HG03565 (cell line): ENCODE data around the gene HOXC9.
"Not testable (repeated sequence)": the region's sequence is repeated elsewhere in the genome, so short reads cannot be mapped to it uniquely, and the experiment has no call there.

Experiments used
- ATAC-seq: cut with Tn5 transposase; IDR thresholded peaks from one replicate; pipeline ENCODE4 v1.9.1; 2021; ENCODE audit warnings: mild to moderate bottlenecking, moderate library complexity; ENCODE audit not compliant: unreplicated experiment

Gene HOXC9

DNA sequence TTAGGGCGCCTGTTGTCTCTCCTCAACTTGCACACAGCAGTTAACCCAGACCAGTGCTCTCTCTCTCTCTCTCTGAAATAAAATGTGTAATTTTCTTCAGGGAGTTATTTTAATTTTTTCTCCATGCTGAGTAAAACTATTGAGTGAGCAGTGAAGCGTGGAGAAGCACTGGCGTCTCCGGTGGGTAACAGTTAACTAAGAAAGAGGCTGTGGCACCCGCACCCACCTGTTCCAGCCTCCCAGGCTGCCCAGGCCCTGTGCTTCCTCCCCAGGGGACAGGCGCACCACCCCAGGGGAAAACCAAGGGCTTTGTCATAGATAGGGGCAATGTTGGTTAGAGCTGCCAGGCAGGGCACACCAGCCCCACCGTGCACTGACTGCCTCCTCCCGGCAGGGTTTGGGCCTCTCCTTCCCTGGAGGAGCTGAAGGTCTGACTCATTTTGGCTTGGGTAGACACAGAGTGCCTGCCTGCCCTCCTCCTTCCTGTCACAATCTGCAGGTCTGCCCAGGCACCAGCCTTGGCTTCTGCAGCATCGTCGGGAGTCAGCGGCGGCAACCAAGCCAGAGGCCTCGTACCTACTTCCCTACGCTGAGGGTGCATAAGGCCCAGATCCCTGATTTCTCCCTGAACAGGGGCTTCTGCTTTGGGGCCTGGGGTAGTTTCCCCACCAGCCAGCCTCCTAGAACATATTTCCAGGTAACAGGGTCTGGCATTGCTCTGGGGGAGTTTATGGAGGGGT, 36.8 kb downstream of the HOXC9 start:
- ATAC-seq, result no peak

DNA sequence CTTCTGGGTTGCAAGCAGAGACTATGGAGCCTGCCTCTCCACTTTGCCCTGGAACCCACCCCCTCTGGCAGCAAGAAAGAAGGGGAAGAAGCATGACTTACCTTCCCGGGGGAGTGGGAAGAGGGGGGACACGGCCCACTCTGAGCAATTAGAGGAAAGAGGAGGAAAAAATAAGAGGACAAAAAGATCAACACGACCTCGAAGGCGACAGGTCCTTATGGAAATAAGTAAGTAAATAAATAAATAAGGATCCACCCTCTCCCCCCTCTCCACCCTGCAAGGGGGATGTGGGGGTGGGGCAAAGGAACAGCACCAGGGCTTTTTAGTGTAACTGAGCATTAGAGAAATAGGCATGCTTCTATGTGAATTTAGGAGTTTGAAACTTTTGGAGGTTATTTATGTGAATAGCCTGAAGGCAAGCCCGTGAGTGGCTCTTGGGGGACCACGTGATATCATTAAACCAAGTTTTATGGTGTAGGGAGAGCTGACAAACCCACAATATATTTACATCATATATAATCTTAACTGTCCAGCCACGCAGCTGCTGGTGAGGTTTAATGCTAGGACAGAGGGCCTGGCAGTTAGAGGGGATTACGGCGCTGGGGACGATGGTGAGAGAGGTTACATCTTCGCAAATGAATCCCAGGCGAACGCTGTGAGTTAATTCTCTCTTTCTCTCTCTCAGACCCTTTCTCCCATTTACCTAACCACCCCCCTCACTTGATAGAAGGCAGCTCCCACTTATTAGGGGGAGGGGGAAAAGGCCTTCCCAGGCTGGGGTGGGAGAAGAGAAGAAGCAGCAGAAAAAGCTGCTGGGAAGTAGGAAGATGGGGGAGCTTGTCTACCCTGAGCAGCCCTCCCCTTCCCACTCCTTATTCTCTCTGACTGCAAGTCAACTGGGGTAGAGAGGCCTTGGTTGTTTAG, 37.7 kb downstream of the HOXC9 start:
- no peak for ATAC-seq

DNA sequence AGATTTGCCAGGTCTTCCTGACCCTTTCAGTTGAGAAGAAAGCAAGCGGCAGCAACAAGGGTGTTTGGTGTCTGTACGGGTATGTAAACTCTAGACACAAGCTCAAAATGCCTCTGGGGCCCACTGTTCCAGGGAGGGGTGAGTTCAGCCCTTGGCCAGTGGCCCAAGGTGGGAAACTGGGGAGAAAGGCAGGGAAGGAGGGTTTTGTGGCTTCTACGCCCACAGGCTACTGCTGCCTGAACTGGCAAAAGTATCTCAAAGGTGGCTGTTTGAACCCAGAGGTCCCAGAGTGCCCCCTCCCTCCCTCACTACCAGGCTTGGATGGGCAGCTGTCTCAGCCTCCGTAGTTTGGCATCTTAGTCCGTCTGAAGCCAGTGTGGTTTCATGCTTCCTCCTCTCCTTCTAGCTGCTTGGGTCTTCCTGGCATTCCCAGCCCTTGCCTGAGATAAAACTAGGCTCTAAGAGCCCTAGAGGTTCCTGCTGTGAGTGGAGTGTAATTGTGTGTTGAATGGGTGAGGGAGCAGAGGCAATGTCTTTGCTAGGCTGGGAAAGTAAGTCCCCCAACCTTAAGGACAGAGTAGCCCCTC, 38.4 kb downstream of the HOXC9 start:
- ATAC-seq, result no peak

DNA sequence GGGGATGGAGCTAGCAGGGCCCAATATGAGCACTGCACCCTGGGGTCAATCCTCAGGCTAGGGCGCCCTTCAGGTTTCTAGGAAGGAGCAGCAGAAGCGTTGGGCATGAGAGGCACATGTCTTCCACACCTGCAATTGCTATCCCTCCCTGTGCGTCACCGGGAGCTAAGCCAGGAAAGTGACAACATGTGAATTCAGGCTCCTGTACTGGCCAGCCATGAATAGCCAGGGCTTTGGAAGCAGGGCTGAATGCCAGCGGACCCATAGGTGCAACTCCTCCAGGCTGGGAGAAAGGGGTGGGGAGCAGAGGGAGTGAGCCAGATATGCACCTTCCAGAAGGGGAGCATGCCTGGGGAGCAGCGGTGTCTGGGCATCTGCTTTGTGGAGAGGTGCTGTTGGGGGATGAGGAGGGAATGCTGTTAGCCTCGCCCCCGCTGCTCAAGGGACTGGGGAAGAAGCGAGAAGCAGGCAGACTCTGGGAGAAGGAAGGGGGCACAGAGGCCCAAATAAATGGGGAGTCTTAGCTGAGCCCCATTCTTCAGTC, 39.0 kb downstream of the HOXC9 start:
- ATAC-seq, result no peak

DNA sequence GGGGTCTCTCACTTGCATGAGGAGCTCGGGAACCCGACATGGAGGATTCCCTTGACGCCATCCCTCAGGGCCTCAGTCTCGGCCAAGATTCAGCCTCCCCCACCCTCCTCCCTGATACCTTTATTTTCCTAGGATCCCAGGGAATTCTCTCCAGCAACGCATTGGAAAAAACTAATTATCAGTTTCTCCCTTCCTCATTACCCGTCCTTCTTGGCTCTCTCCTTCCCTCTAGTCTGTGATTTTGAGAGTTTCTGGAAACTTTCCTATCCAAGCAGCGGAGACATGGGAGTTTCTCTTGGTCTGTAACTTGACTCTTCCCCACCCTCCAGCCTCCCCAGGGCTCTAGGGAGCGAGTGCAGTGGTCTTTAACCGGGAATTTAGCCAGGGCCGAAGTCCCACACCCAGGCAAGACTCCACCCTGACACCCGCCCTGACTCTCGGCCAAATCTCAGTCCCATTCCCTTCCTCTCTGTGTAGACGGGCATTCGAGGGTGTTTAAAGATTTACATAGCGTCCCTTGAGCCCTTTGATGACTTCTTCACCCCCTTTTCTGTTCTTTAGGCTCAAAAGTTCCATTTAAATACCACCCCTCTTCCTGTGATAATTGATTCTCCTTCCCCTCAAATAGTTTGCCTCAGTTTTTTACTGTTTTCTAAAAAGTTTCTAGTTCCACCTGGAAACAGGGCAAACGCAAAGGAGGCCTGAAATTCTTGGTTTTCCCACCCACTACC, 39.6 kb downstream of the HOXC9 start:
- no peak for ATAC-seq

DNA sequence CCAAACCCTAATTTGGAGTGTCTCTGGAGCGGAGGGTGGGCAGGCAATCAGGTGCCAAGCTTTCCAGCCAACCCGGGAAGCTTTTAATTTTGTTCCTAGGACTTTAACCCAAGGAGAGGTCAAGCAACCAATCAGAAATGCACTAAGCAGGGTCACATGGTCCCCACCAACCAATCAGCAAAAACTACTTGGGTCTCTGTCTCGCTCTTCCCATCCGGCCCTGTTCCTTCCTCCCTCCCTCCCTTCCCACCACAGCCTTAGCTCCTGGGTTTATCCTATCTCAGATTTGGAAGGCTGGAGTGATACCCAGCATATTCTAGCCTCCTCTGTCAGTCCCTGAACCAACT, 40.2 kb downstream of the HOXC9 start:
- ATAC-seq, result no peak

DNA sequence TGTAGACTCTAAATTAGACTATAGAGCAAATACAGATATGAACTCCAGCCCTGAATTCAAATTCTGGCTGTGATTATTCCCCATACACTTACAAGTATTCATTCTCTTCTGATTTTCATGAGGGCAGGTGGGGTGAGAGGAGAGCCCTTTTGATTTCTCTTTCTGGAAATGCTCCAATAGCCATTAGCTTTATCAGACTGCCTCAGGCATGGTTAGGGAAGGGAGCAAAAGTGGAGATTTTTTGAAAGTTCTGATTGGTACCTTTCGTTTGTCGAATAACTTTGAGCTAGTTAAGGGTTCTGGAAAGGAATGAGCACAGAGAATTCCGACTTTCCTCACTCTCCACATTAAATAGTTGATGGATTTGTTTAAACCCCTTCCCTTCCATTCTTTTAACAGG, 40.7 kb downstream of the HOXC9 start:
- ATAC-seq, result no peak

DNA sequence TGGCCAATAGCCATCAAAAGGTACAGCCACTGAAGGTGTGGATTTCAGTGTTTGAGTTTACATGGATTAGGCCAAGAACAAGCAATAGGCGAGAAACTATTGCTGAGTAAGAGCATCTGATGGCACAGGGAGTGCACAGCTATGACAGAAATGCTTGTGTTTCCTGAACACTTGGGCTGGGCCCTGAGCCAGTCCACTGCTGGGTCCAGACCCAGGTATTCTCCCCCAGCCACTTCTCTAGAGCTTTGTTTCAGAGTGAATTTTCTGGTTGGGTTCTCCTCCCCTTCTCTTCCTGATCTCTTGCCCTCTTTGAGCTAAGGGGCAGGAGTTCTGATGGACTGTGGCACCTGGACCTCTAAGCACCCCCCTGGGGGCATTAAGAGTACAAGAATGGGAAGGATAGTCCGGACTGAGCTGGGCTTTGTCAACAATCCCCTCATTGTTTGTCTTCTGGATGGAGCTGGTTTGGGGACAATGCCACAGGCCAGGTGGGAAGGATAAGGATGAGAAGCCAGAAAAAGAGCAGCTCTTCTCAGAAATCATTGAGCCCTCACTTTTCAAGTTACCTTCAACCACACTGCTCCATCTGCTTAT, 41.2 kb downstream of the HOXC9 start:
- no peak for ATAC-seq

DNA sequence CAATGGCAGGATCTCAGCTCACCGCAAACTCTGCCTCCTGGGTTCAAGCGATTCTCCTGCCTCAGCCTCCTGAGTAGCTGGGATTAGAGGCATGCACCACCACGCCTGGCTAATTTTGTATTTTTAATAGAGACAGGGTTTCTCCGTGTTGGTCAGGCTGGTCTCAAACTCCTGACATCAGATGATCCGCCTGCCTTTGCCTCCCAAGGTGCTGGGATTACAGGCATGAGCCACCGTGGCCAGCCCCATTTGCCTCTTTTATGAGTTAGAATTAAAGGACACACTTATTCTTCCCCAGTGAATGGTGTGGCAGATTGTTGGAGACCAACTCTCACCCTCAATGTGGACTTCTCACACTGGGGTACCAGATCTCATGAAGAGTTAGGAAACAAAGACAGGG, 42.1 kb downstream of the HOXC9 start:
- not testable (repeated sequence) for ATAC-seq

DNA sequence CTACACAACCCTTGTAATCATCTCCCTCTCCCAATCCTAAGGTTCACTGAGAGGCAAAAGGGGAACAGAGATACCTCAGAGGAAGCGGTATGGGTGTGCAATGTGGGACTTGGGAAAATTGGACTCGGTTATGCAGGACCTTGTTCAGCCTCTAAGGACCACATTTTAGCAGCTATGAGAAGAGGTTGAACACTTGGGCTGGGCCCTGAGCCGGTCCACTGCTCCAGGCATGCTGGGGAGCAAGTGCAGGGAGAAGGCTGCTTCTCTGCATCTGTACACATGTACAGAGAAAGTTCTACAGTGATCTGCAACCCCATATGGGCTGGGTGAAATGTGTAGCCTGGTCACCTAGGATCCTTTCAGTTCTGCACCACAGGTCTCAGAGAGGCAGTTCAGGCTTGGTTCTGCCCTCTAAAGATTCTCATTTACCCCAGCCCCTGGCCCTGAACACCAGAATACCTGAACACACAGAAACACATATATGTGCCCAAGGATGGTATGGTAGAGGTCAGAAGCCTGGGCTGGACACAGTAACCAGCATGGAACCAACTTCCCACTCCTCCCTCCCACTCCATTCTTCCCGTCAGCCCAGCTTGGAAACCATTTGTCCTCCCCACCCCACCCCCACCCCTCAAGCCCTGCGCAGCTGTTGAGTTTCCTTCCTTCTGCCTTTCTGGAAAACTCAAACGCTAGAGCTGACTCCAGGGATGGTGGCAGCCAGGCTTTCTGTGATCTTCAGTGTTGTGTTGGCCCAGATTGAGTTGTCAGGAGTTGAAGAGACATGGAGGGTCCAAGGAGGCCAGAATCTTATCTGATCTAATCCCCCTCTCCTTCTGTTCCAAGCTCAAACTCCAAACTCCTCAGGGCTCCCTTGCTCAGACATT, 43.3 kb downstream of the HOXC9 start:
- no peak for ATAC-seq

DNA sequence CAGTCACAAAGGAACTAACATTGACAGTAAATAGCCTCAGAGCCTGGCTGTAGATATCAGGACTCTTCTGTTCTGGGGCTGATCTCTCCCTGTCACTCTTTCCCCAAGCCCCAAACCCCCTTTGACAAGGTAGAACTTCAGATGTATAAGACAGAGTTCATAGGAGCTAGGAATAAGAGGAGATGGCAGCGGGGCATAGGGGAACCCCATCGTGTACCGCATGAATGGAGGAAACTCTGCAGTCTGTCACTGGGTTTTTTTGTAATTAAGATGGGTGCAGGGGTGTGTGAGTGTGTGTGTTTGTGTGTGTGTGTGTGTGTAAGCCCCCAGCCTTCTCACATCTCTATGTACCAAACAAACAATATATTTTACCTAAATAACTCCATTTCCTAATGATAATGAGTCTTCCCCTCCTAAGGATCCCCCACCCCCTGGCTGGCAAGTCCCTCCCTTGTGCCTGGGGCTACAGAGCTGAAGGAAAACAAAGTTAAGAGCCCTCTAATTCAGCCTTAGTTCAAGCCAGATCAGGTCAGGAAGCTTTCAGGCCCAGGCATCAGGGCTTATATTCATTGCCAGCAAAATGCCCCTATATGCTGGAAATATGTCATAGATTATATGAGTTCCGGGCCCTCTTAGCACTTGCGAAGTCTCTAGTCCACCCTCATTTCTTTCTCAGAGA, 44.6 kb downstream of the HOXC9 start:
- ATAC-seq, result no peak

DNA sequence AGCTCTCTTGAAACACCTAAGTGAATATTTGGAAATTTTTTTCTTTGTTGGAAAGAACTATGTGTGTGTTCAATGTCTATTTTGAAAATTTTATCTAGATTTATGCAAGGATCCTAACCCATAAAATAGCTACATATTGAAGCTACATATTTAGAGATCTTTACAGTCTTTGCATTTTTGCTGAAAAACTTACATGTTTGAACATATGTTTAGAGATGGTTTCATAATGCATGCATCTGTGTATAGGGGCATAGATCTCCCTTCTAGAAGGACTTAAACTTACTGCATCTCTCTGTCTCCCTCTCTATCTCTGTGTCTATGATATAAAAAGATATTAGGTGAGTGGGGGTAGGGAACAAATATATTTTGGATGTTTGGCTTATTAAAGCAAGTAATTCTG, 45.4 kb downstream of the HOXC9 start:
- no peak for ATAC-seq

DNA sequence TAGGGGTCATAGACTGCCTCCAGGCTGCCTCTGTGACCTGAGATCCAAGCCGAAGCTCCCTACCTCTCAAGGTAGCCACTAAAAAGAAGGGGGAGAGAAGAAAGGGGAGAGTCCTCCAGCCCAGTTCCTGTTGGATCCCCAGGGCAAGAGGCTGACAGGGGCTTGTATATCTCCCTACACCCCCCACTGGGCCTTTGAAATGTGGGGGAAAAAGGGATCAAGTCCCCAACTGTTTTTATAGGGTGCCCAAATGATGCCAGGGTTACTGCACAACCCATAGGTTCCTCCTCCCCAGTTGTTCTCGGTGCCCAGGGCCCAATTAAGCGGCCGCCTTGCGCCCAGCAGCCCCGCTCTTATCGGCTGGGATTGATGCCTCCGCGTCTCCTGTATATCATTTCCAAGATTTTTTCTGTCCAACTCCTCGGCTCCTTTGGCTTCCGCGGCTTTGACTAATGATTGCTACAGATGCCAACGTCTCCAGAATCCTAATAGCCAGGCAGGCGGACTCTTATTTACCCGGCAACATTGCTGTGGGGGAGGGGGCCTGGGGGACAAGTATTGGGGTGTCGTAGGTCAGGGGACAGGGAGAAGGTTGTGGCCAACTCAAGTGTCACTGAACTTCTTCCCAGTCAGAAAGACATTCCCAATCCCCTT, 46.0 kb downstream of the HOXC9 start:
- ATAC-seq, result no peak

DNA sequence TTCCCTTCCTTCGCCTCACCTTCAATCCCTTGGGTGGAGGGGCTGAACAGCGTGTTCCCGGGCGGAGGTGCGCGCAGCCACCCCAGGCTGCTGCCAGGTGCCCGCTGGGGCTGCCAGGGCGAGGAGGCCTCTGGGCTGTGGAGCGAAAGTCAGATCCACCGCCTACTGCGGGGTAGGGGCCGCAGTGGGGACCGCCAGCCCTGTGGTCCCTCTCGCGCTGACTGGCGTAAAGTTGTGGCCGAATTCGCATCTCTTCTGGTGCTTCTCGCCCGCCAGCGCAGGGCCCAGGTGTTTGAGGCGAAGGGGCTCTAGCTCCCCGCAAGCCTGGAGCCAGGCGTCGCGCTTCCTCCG, 46.8 kb downstream of the HOXC9 start:
- no peak for ATAC-seq

DNA sequence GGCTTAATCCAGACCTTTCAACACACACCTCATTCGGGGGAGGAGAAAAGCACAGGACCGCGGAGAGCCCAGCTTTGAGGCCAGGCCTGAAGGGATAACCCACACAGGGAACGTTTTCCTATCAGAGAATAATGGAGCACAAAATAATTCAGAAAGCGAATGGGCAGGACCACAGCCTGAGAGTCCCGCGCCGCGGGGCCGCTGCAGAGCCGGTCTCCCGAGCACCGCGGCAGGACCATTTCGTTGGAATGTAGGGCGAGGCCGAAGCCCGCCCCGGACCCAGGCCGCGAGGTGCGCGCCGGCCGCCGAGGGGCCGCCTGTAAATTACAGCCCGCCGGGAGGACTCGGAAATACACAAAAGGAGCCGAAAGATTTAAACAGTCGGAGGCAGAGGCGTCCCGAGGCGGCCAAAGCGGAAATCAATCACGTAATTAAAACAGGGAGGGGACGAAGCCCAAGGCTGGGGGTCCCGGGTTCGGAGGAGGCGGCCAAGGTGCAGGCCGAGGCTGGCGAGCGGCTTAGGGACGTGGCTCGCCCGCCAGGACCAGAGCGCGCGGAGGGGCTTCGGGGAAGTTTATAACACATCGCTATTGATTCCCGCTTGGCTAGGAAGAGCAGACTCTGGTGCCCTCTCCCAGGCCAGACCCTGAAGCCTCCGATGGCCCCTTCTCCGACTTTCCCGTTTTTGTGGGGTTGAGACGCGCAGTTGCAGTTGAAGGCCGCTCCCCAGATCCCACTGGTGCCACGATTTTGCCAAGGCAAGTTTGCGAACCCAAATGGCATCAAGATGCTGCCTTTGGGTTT, 47.4 kb downstream of the HOXC9 start:
- no peak for ATAC-seq

DNA sequence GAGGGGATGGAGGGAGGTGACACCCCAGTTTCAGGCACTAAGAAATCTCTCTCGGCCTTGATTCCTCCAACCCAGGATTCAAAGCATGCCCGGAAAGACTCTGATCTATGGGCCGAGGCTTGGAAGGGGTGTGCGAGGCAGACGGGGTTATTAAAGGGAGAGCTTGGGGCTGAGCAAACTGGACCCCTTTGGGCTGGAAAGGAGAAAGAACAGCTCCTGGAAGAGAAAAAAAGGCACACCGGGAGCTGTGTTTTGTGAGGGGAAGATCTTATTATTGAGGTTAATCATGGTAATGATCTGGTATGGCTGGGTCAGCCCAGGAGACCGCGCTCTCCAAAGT, 48.0 kb downstream of the HOXC9 start:
- no peak for ATAC-seq

DNA sequence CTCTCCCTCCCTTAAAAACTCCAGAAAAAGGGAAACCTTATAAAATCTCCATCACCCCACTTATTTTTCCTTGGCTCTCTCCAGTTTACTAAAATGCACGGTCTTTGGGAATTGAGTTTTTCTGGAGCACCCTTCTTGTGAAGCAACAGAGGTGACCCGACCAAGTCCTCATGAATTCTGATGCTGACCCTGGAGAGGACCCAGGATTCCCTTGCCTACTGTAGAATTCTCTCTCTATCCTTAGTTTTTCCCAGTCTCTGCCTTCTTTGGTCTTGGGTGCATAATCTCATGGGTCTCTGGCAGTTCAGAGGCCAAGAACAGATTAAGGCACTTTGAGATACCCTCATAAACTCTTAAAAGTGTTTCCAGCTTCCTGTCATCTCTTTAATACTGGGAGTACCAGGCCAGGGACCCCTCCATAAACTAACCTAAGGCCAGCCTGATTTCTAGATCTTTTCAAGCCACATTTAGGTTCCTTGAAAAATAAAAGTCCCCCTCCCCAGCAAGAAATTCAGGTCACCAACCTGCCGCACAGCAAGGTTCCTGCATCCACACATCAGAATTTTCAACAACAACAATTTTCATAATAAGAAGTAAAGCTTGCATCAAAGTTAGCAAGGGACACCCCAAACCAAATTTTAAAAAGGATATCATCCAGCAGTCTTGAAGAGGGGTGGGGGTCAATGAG, 48.6 kb downstream of the HOXC9 start:
- ATAC-seq, result no peak
